DOHH2 (cell line): ENCODE data around the gene C2orf15.

Experiments
- H3F3A ChIP-seq: fragments of 200-600 bp; sonication (generic), shearing (Covaris generic); 2 replicates; pipeline ENCODE4 v1.6.0; 2016; ENCODE audit warnings: antibody characterized with exemption, mild to moderate bottlenecking; ENCODE audit not compliant: control insufficient read depth, insufficient read depth
- H3K27ac ChIP-seq: fragments of 200-600 bp; sonication (generic); 2 replicates; pipeline ENCODE4 v1.5.1; 2014; ENCODE audit warnings: low read depth, mild to moderate bottlenecking, low read length, moderate library complexity
- H3K27me3 ChIP-seq: fragments of 200-600 bp; sonication (generic); 2 replicates; pipeline ENCODE4 v1.6.1; 2014; ENCODE audit warnings: mild to moderate bottlenecking, low read length, mixed read lengths; ENCODE audit not compliant: control insufficient read depth
- H3K36me3 ChIP-seq: fragments of 200-600 bp; sonication (generic); 2 replicates; pipeline ENCODE4 v1.6.1; 2014; ENCODE audit warnings: mild to moderate bottlenecking, low read length, moderate library complexity, mixed read lengths; ENCODE audit not compliant: control insufficient read depth
- H3K4me1 ChIP-seq: fragments of 200-600 bp; sonication (generic); 2 replicates; pipeline ENCODE4 v1.6.1; 2014; ENCODE audit warnings: mild to moderate bottlenecking, low read length, mixed read lengths; ENCODE audit not compliant: control insufficient read depth
- H3K4me2 ChIP-seq: fragments of 200-600 bp; sonication (generic); 2 replicates; pipeline ENCODE4 v1.6.0; 2014; ENCODE audit warnings: mild to moderate bottlenecking, low read length, moderate library complexity
- H3K4me3 ChIP-seq: fragments of 200-600 bp; sonication (generic); 2 replicates; pipeline ENCODE4 v1.5.1; 2014; ENCODE audit warnings: mild to moderate bottlenecking, low read length, mixed read lengths
- H3K79me2 ChIP-seq: fragments of 200-600 bp; sonication (generic); 2 replicates; pipeline ENCODE4 v1.6.1; 2014; ENCODE audit warnings: mild to moderate bottlenecking, low read length, mixed read lengths; ENCODE audit not compliant: control insufficient read depth
- H3K9me2 ChIP-seq: fragments of 200-600 bp; sonication (generic); replicated peaks from 2 replicates; pipeline ENCODE4 v1.6.1; 2014; ENCODE audit warnings: mild to moderate bottlenecking, low read length, mixed read lengths; ENCODE audit not compliant: control insufficient read depth
- H3K9me3 ChIP-seq: fragments of 200-600 bp; sonication (generic); 2 replicates; pipeline ENCODE4 v1.6.1; 2014; ENCODE audit warnings: antibody characterized with exemption, low read length, mixed read lengths; ENCODE audit not compliant: control insufficient read depth, insufficient read depth
- H4K20me1 ChIP-seq: fragments of 200-600 bp; sonication (generic); 2 replicates; pipeline ENCODE4 v1.6.0; 2014; ENCODE audit warnings: low read depth, mild to moderate bottlenecking, antibody characterized with exemption, low read length, moderate library complexity; ENCODE audit not compliant: control insufficient read depth, insufficient read depth
- EZH2phosphoT487 ChIP-seq: fragments of 200-600 bp; sonication (generic); IDR thresholded peaks from 2 replicates; pipeline ENCODE4 v1.6.1; 2017; ENCODE audit warnings: borderline replicate concordance, mild to moderate bottlenecking, antibody characterized with exemption, low read length, moderate library complexity, mixed read lengths
- TF ChIP-seq, protein P1 (sequence below): fragments of 200-600 bp; sonication (generic); IDR thresholded peaks from one replicate; pipeline ENCODE4 v1.5.1; 2014; ENCODE audit warnings: antibody characterized with exemption, mild to moderate bottlenecking, low read depth, low read length; ENCODE audit not compliant: poor library complexity, severe bottlenecking

The C2orf15 gene

GRCh38 chr2:99150706-99151105 is 9.2 kb downstream of the C2orf15 start:
- H3K36me3 ChIP-seq: peaks cover 3% of the 10 kb centered on the region; the same call in 1 of the 2 replicates

GRCh38 chr2:99152199-99152895 is 10.8 kb downstream of the C2orf15 start:
- Histone ChIP-seq H3K79me2 (peaks cover 33% of the 10 kb centered on the region), H3K27ac (no peak overlapping the region), H3K9me2 (no peaks in the 10 kb centered on the region), H4K20me1 (no peaks in the 10 kb centered on the region), H3K36me3 (peaks cover 13% of the 10 kb centered on the region), H3K9me3 (no peaks in the 10 kb centered on the region), H3K4me2 (no peak overlapping the region), H3K4me1 (peaks cover 42% of the 10 kb centered on the region), H3F3A (no peaks in the 10 kb centered on the region), H3K4me3 (no peak overlapping the region), H3K27me3 (no peaks in the 10 kb centered on the region)
- TF ChIP-seq, protein P1, sequence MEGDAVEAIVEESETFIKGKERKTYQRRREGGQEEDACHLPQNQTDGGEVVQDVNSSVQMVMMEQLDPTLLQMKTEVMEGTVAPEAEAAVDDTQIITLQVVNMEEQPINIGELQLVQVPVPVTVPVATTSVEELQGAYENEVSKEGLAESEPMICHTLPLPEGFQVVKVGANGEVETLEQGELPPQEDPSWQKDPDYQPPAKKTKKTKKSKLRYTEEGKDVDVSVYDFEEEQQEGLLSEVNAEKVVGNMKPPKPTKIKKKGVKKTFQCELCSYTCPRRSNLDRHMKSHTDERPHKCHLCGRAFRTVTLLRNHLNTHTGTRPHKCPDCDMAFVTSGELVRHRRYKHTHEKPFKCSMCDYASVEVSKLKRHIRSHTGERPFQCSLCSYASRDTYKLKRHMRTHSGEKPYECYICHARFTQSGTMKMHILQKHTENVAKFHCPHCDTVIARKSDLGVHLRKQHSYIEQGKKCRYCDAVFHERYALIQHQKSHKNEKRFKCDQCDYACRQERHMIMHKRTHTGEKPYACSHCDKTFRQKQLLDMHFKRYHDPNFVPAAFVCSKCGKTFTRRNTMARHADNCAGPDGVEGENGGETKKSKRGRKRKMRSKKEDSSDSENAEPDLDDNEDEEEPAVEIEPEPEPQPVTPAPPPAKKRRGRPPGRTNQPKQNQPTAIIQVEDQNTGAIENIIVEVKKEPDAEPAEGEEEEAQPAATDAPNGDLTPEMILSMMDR: no peak
- TF ChIP-seq EZH2phosphoT487: no peak

More at GRCh38 chr2:99150706-99151105, 9.2 kb downstream of the C2orf15 start:
- no peaks in the 10 kb centered on the region for H3K9me2 ChIP-seq
- no peak overlapping the region for H3K4me3 ChIP-seq
- H3K9me3 ChIP-seq: no peaks in the 10 kb centered on the region
- H3K4me2 ChIP-seq: no peak overlapping the region
- TF ChIP-seq, protein P1: no peak
- no peak for TF ChIP-seq EZH2phosphoT487
- no peaks in the 10 kb centered on the region for H3K27me3 ChIP-seq
- no peaks in the 10 kb centered on the region for H4K20me1 ChIP-seq
- H3K79me2 ChIP-seq: peaks cover 23% of the 10 kb centered on the region
- H3F3A ChIP-seq: no peaks in the 10 kb centered on the region
- H3K4me1 ChIP-seq: peaks cover 26% of the 10 kb centered on the region
- no peak overlapping the region for H3K27ac ChIP-seq

DNA sequence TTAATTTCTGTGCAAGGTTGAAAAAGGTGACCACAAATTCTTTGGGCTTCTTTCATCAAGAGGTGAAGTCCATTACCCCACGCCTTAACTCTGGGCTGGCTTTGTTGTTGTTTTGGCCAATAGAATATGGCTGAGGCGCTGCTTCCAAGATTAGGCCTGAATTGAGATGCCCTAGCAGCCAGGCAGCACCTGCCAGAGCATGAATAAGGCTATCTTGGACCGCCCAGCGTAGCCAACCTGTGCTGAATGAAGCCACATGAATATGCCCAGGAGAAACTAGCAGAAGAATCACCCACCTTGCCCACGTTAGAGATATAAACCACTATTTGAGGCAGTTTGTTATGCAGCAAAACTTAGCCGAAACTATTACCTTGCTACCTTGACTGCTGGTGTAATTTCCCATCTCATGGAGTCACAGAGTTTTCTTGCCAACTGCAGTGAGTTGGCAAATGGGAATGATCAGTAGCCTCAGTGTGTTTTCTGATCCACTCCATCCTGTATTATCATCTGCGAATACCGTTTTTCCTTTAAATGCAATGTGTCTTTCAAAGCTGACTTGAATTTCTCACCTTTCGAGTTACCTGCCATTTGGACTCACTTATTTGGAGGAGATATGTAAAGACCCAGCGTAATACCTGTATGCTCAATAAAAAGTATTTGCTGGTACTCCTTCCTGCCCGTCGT is 12.6 kb downstream of the C2orf15 start:
- H3K9me2 ChIP-seq: no peaks in the 10 kb centered on the region
- H3K4me1 ChIP-seq: peaks cover 45% of the 10 kb centered on the region
- TF ChIP-seq EZH2phosphoT487: no peak
- TF ChIP-seq, protein P1: no peak
- no peaks in the 10 kb centered on the region for H4K20me1 ChIP-seq
- peak overlapping the region; percentile 72; the same call in 1 of the 2 replicates for H3K27ac ChIP-seq
- H3K36me3 ChIP-seq: peaks cover 20% of the 10 kb centered on the region
- peak overlapping the region; percentile 88 for H3K4me3 ChIP-seq
- peaks cover 33% of the 10 kb centered on the region for H3K79me2 ChIP-seq
- no peaks in the 10 kb centered on the region for H3F3A ChIP-seq
- H3K27me3 ChIP-seq: no peaks in the 10 kb centered on the region
- peak overlapping the region; percentile 97 for H3K4me2 ChIP-seq
- H3K9me3 ChIP-seq: no peaks in the 10 kb centered on the region
